G401 (cell line): ENCODE results near the gene ILF3. TPM values are rescaled to one million over a fixed set of nuclear protein-coding genes. Genes with fewer than 3 reads are reported as not detected.

ENCODE experiments used
- DNase-seq: peaks from one replicate; pipeline ENCODE4 v3.0.0-alpha.2; 2015; ENCODE audit warnings: low spot score
- in situ Hi-C: cut with HindIII; loops from 2 replicates; pipeline ENCODE4 v1.10.0; 2016; ENCODE audit warnings: low sequenced_read_pairs, mixed read lengths
- total RNA-seq: library from RNA; depleted of rRNA; stranded (reverse); fragments of >200 nt; shearing (Covaris generic); gene quantifications from 2 replicates; pipeline ENCODE4 v1.2.3, GENCODE V29; 2014; rRNA removed

ILF3 gene
- total RNA-seq, 1 experiment from 2014 or later, result 464 TPM

DNA sequence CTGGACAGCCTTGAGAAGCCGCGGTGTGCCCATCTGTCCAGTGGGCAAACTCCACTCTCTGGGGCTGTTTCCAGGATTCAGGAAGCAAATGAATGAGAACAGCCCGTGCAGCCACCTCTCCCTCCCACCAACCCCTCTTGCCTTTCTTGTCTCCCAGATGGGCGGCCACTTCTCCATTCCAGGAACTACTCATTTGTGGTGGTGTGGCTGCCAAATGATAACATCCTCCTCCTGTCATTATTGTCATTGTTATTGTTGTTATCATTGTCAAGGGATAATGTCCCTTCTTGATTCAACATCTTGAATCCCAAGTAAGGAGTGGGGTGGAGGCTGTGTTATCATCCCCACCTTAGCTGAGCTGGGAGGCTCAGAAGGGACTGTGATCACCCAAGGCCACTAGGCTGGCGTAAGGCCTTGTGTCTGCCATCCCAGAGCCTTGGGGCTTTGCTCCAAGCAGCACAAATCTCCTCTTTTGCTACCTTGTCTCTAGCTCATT lies 65.4 kb downstream of the ILF3 start:
- DNase-seq, result peak; percentile 56
- in situ Hi-C loops, result no loop called here

DNA sequence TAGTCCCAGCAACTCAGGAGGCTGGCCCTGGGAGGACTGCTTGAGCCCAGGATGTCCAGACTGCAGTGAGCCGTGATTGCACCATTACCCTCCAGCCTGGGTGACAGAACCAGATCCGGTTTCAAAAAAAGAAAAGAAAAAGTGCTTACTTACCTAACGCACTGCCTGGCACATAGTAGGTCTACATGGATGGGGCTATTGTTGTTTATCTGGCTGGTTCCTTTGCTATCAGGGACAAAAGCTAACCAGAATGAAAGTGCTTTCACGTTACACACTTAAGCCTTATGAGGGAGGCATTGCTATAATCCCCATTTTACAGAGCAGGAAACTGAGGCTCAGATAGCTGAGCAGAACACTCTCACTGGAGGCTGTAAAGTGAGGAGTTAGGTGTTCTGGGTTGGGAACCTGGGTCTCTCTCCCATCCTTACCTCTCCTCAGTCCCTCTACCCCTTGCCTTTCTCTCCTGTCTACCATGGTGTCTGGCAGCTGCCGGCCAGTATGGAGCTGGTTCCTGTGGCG lies 66.5 kb downstream of the ILF3 start:
- DNase-seq, result no peak
- in situ Hi-C loops, result no loop called here

DNA sequence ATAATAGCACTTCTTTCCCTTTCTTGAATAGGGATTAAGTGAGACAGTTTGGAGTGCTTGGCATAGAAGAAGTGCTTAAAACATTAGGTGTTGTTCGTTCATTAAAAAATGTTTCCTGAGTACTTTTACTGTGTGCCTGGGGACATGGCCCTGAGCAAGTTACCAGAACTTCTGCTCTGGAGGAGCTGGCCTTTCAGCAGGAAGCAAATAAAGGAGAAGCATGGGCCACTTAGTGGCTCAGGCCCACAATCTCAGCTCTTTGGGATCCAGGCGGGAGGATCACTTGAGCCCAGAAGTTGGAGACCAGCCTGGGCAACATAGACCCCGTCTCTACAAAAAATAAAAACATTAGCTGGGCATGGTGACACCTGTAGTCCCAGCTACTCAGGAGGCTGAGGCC lies 69.4 kb downstream of the ILF3 start:
- in situ Hi-C loops, result no loop called here
- no peak for DNase-seq

DNA sequence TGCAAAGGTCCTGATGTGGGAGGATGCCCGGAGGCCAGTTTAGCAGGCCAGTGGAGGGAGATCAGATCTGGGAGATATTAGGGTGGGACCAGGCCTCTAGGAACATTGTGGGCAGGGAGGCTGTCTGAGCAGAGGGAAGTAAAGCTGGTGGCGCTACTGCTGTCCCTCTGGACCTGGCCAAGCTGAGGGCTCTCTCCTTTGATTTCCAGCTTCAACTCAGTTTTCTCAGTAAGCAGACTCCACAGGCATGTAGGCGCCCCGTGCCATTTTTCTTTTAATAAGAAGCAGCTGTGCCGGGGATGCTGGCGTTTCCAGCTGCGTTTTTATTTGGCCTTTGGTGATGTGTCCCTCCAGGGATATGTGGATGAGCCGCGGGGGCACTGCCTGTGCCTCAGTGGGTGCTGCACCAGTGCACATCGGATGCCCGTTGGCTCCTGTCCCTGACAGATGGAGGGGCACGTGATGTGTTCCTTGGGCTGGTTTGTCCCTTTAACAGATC lies 70.5 kb downstream of the ILF3 start:
- in situ Hi-C loops, result no loop called here
- DNase-seq, result peak; percentile 57

DNA sequence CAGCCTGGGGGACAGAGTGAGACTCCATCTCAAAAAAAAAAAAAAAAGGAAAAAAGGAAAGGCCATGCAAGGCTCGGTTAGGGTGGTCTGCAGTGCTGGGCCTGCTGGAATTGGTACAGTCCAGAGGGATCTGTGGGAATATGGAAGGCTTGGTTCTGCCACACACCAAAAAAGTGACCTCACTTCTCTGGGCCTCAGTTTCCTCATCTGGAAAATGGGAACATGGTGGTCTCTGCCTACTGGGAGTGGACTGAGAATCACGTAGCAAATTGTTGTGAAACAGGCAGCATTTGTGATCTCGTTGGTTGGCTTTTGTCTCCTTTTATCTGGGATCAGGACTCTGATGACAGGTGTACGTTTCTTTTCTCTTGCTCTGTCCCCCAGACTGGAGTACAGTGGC lies 71.3 kb downstream of the ILF3 start:
- no peak for DNase-seq
- in situ Hi-C loops, result no loop called here

DNA sequence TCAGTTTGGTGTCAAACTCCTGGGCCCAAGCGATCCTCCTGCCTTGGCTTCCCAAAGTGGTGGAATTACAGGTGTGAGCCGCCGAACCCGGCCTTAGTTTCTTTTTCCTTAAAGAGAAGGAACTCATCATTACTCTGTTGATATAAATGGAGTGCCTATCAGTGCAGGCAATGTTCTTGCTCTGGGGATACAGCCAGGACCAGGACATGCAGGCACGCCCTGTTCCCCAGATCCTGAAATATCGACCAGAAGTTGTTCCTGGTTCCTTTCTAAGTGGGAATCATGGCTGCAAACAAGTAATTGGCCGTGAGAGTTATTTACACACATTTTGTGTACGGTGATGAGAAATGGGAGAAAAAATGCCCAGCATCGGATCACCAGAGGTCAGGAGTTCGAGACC lies 72.1 kb downstream of the ILF3 start:
- DNase-seq, result no peak
- in situ Hi-C loops, result no loop called here

DNA sequence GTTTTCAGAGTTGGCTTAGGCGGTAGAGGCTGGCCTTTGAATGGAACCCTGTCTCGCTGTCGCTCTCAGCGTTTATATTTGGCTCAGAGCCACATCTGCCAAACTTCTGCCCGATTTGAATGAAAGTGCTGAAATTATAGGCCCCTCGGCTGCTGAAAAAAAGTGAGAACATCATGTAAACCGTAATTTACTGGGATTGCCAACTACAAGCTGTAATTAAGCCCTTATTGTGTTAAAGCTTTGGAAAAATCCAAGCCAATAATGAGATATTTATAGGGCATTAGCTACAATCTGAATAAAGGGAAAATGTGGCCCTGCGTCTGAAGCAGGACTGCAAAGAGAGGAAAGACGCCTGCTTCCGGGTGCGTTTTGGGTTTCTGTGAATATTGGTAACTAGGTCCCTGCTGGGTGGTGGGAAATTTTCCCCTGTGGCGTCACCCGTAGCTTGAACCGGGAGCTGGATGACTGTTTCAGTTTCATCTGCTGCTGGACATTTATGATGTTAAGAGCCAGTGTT lies 73.6 kb downstream of the ILF3 start:
- in situ Hi-C loops, result no loop called here
- DNase-seq, result peak; percentile 10

DNA sequence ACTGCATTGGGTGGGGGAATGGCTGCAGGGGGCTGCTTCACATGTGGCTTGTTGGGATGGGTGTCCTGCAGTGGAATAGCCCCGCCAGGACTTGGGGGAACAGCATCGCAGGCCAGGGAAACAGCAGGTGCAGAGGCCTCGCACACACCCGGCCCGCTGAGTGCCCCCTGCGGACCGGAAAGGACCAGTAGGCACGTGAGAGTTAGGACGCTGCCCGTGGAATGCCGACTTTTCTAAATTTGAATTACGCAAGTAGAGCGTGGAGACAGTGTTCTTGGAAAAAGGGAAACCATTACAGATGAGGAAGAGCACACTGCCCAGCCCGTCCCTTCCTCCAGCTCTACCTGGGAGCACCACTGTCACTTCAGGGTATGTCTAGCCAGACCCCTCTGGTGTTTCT lies 75.3 kb downstream of the ILF3 start:
- in situ Hi-C loops, result no loop called here
- no peak for DNase-seq

DNA sequence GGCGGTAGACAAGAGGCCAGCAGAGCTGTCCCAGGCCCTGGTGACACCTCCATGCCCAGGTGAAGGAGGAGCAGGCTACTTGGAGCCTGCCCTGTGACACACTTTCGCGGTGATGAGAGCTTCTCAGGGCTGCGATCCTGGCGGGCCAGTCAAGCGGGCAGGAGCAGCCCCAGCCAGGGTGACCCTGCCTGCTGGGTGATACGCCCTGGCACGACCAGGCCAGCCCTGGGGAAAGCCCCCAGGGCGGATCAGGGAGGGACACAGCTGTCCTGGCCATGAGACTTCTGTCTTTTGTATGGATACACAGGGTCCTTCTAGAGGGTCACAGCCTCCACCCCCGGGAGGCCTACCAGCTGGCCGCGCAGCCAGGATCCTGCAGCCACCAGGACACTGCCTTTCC lies 76.8 kb downstream of the ILF3 start:
- no peak for DNase-seq
- in situ Hi-C loops, result no loop called here

DNA sequence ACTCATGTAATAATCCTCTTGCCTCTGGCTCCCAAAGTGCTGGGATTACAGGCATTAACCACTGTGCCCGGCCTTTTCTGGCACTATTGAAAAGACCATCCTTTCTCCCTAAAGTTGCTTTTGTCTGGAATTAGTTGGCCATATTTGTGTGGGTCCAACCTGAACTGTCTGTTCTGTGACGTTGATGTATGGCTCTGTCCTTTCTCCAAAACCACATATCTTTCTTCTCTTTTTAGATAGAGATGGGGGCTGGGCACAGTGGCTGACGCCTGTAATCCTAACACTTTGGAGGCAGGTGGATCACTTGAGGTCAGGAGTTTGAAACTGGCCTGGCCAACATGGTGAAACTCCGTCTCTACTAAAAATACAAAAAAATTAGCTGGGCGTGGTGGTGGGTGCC lies 81.6 kb downstream of the ILF3 start:
- in situ Hi-C loops, result no loop called here
- DNase-seq, result no peak

DNA sequence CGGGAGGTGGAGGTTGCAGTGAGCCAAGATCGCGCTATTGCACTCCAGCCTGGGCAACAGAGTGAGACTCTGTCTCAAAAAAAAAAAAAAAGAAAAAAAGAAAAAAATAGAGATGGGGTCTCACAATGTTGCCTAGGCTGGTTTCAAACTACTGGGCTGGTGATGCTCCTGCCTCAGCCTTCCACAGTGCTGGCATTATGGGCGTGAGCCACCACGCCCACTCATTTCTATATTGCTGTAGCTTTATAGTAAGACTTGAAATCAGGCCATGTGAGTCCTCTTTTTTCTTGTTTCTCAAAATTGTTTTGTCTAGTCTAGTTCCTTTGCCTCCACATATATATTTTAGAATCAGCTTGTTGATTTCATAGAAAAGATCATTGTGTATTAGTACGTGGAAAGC lies 82.0 kb downstream of the ILF3 start:
- DNase-seq, result no peak
- in situ Hi-C loops, result no loop called here

DNA sequence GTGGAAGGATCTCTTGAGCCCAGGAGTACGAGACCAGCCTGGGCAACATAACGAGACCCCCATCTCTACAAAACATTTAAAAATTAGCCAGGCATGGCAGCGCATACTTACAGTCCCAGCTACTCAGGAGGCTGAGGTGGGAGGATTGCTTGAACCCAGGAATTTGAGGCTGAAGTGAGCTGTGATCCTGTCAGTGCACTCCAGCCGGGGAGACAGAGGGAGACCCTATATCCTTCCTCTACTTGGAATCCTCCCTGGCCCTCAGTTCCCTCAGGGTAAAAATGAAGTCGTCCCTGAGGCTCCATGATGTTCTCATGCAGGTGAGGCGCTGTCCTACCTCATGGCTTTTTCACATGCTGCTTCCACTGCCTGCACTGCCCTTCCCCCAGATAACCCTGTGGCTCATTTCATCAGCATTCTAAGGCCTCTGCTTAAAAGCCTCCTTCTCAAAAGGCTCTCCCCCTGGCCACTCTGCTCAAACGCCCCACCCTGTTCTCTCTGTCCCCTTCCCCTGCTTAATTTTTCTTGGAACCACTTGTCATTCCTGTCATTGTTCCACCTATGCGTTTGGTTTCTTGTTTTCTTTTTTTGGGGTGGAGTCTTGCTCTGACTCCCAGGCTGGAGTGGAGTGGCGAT lies 82.9 kb downstream of the ILF3 start:
- no peak for DNase-seq
- in situ Hi-C loops, result no loop called here

DNA sequence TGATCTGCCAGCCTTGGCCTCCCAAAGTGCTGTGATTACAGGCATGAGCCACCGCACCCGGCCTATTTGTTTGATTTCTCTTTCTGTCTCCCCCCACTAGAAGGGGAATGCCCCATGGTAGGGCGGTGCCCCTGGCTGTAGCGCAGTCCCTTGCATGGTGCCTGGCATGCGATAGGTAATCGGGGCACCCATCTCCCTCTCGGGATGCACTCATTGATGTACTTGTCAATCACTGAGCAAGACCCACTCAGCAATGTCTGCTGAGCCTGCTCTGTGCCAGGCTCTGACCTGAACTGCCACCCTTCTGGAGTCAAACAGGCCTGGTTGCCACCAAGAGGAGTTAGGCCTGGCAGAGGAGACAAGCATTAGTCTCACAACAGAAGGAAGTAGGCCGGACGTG lies 83.6 kb downstream of the ILF3 start:
- DNase-seq, result no peak
- in situ Hi-C loops, result no loop called here

DNA sequence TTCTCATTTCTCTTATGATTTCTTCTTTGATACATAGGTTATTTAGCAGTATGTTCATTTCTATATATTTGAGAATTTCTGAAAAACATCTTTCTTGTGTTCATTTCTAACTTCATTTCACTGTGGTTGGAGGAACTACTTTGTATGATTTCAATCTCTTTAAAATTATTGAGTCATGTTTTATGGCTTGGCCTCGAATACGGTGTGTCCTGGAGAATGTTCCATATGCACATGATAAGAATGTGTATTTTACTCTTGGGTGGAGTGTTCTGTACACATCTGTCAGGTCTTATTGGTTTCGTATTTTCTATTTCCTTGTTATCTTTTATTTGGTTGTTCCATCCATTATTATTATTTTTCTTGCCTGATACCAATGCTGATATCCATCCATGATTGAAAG lies 86.7 kb downstream of the ILF3 start:
- in situ Hi-C loops, result no loop called here
- no peak for DNase-seq

Other genes starting within 250 kb of the ILF3 start
- gene PDE4A, start 233.8 kb upstream of the ILF3 start, total RNA-seq, result 7.6 and 10.7 TPM in 2 replicates
- 141 and 143 TPM in 2 replicates for gene KEAP1, start 151.0 kb upstream of the ILF3 start, total RNA-seq
- gene S1PR5, start 136.9 kb upstream of the ILF3 start, total RNA-seq, result 13.5 and 22.1 TPM in 2 replicates
- gene ATG4D, start 110.4 kb upstream of the ILF3 start, total RNA-seq, result 50.9 and 58.5 TPM in 2 replicates
- 17.4 and 27.0 TPM in 2 replicates for gene KRI1, start 88.3 kb upstream of the ILF3 start, total RNA-seq
- gene CDKN2D, start 85.4 kb upstream of the ILF3 start, total RNA-seq, result 12.4 and 15.6 TPM in 2 replicates
- gene AP1M2, start 67.0 kb upstream of the ILF3 start, total RNA-seq, result 75.0 and 80.7 TPM in 2 replicates
- gene SLC44A2, start 28.8 kb upstream of the ILF3 start, total RNA-seq, result 7.4 and 12.8 TPM in 2 replicates
- 85.4 and 93.4 TPM in 2 replicates for gene QTRT1, start 47.1 kb downstream of the ILF3 start, total RNA-seq
- 90.2 and 121 TPM in 2 replicates for gene DNM2, start 63.7 kb downstream of the ILF3 start, total RNA-seq
- 62.9 and 74.7 TPM in 2 replicates for gene TMED1, start 181.9 kb downstream of the ILF3 start, total RNA-seq
- not detected in 2 replicates for gene C19orf38, start 194.1 kb downstream of the ILF3 start, total RNA-seq
- gene CARM1, start 217.2 kb downstream of the ILF3 start, total RNA-seq, result 41.8 and 54.2 TPM in 2 replicates